A549 (cell line): ENCODE measurements around the gene FLYWCH1. TPM values are rescaled to one million over a fixed set of nuclear protein-coding genes. Genes with fewer than 3 reads are reported as not detected.

Experiments used
- ATAC-seq, 2 experiments: fragments of 200-7000 bp in 1 of 2; fragments of >200 bp in 1 of 2; cut with Nextera tagmentation in 1 of 2; cut with Tn5 transposase in 1 of 2; 3 replicates each; pipeline versions ENCODE4 v1.8.0 to v1.9.1; 2018 to 2020; ENCODE audit warnings: mild to moderate bottlenecking in 1 of 2, moderate library complexity in 1 of 2
- CTCF ChIA-PET: fragments of 300-600 bp; sonication (Branson Sonifier 250); formaldehyde crosslinking; extraction: SDS; loops from one replicate; lab custom pipeline; 2021; ENCODE audit warnings: antibody characterized with exemption, inconsistent platforms; lab: Yijun Ruan, JAX
- POLR2A ChIA-PET: fragments of 350-600 bp; formaldehyde crosslinking; extraction: SDS; loops from one replicate; lab custom pipeline; 2021; ENCODE audit warnings: antibody characterized with exemption, inconsistent platforms; lab: Yijun Ruan, JAX
- DNase-seq, 2 experiments: peaks; one replicate each; pipeline versions ENCODE4 v3.0.0 to v3.0.0-alpha.2; 2011 to 2016; ENCODE audit warnings: low read depth in 1 of 2, low spot score in 1 of 2
- FAIRE-seq: peaks from 2 replicates; lab custom pipeline; 2011; peaks lifted over from hg19 to GRCh38; lab: Jason Lieb, UNC
- H3K27ac ChIP-seq, 2 experiments: fragments of >200 bp; sonication (Bioruptor Twin); formaldehyde crosslinking; 3 replicates each; pipeline ENCODE4 v1.5.1; 2016 to 2017
- H3K4me1 ChIP-seq: fragments of >200 bp; sonication (Bioruptor Twin); formaldehyde crosslinking; 3 replicates; pipeline ENCODE4 v1.6.1; 2016
- H3K4me2 ChIP-seq: fragments of >200 bp; sonication (Bioruptor Twin); formaldehyde crosslinking; 3 replicates; pipeline ENCODE4 v1.6.1; 2016
- H3K4me3 ChIP-seq: fragments of >200 bp; sonication (Bioruptor Twin); formaldehyde crosslinking; 3 replicates; pipeline ENCODE4 v1.5.1; 2016
- H3K9me3 ChIP-seq: fragments of >200 bp; sonication (Bioruptor Twin); formaldehyde crosslinking; 3 replicates; pipeline ENCODE4 v1.6.1; 2016
- BHLHE40 ChIP-seq: IDR thresholded peaks from 2 replicates; pipeline ENCODE4 v1.6.1; 2012; ENCODE audit warnings: low read depth, low read length, inconsistent platforms
- CBX8 ChIP-seq: fragments of 200-600 bp; sonication (generic); IDR thresholded peaks from 2 replicates; pipeline ENCODE4 v1.6.1; 2016
- CEBPB ChIP-seq, 2 experiments: fragments of >200 bp in 1 of 2; sonication (Bioruptor Twin) in 1 of 2; formaldehyde crosslinking in 1 of 2; IDR thresholded peaks; 2 replicates each; pipeline ENCODE4 v1.6.1; 2012 to 2016
- CHD4 ChIP-seq: fragments of 200-600 bp; sonication (generic); IDR thresholded peaks from 2 replicates; pipeline ENCODE4 v1.6.1; 2016; ENCODE audit warnings: antibody characterized with exemption, mild to moderate bottlenecking, borderline replicate concordance
- CTCF ChIP-seq: fragments of >200 bp; sonication (Bioruptor Twin); formaldehyde crosslinking; IDR thresholded peaks from 3 replicates; pipeline ENCODE4 v1.5.1; 2016
- EHMT2 ChIP-seq: fragments of 200-600 bp; sonication (generic); IDR thresholded peaks from 2 replicates; pipeline ENCODE4 v1.6.1; 2016; ENCODE audit warnings: antibody characterized with exemption, low read depth, mild to moderate bottlenecking, moderate library complexity
- ESRRA ChIP-seq: fragments of 150-350 bp; IDR thresholded peaks from 2 replicates; pipeline ENCODE4 v1.6.1; 2014; ENCODE audit warnings: mild to moderate bottlenecking, low read length, borderline replicate concordance
- HOXA7 ChIP-seq: fragments of 250-450 bp; sonication (Bioruptor Pico); IDR thresholded peaks from 2 replicates; pipeline ENCODE4 v1.5.0; 2020; ENCODE audit warnings: mild to moderate bottlenecking, moderate library complexity
- HOXB5 ChIP-seq: fragments of 250-450 bp; sonication (Bioruptor Pico); IDR thresholded peaks from 2 replicates; pipeline ENCODE4 v1.5.0; 2020; ENCODE audit warnings: mild to moderate bottlenecking, moderate library complexity
- KDM1A ChIP-seq: fragments of 200-600 bp; sonication (generic); IDR thresholded peaks from 2 replicates; pipeline ENCODE4 v1.6.1; 2016; ENCODE audit warnings: low read depth, mild to moderate bottlenecking
- KDM5A ChIP-seq: fragments of 200-600 bp; sonication (generic); IDR thresholded peaks from 2 replicates; pipeline ENCODE4 v1.6.1; 2016; ENCODE audit warnings: antibody characterized with exemption, mild to moderate bottlenecking
- MAX ChIP-seq: IDR thresholded peaks from 2 replicates; pipeline ENCODE4 v1.6.1; 2012
- NFE2L2 ChIP-seq: fragments of 150-350 bp; conservative IDR thresholded peaks from 2 replicates; pipeline ENCODE4 v1.6.1; 2014; ENCODE audit warnings: low read length
- NPAS2 ChIP-seq: fragments of 250-450 bp; sonication (Bioruptor Pico); IDR thresholded peaks from 2 replicates; pipeline ENCODE4 v1.8.0; 2022; ENCODE audit warnings: mild to moderate bottlenecking, moderate library complexity, borderline replicate concordance
- PHF8 ChIP-seq: fragments of 200-600 bp; sonication (generic); IDR thresholded peaks from 2 replicates; pipeline ENCODE4 v1.6.1; 2016; ENCODE audit warnings: low read depth, mild to moderate bottlenecking, antibody characterized with exemption, moderate library complexity, borderline replicate concordance
- POLR2AphosphoS2 ChIP-seq: conservative IDR thresholded peaks from 2 replicates; pipeline ENCODE4 v1.6.1; 2012; ENCODE audit warnings: low read length, improper control_type of control experiment, inconsistent platforms
- RAD21 ChIP-seq, 2 experiments: fragments of >200 bp in 1 of 2; sonication (Bioruptor Twin) in 1 of 2; formaldehyde crosslinking in 1 of 2; IDR thresholded peaks in 1 of 2; conservative IDR thresholded peaks in 1 of 2; 2 replicates in 1 of 2; 3 replicates in 1 of 2; pipeline ENCODE4 v1.6.1; 2012 to 2018; ENCODE audit warnings: inconsistent platforms in 1 of 2
- RCOR1 ChIP-seq: fragments of 150-350 bp; IDR thresholded peaks from 2 replicates; pipeline ENCODE4 v1.6.1; 2014; ENCODE audit warnings: antibody characterized with exemption, low read length, low read depth
- RNF2 ChIP-seq: fragments of 200-600 bp; sonication (generic); IDR thresholded peaks from 2 replicates; pipeline ENCODE4 v1.6.1; 2016; ENCODE audit warnings: low read depth, mild to moderate bottlenecking, antibody characterized with exemption, moderate library complexity, borderline replicate concordance
- SMC3 ChIP-seq: fragments of >200 bp; sonication (Bioruptor Twin); formaldehyde crosslinking; IDR thresholded peaks from 3 replicates; pipeline ENCODE4 v1.6.1; 2018; ENCODE audit warnings: inconsistent platforms
- TFCP2L1 ChIP-seq: fragments of 250-450 bp; sonication (Bioruptor Pico); IDR thresholded peaks from 2 replicates; pipeline ENCODE4 v1.5.0; 2021; ENCODE audit warnings: mild to moderate bottlenecking
- TP53 ChIP-seq: fragments of 250-450 bp; sonication (Bioruptor Pico); IDR thresholded peaks from 2 replicates; pipeline ENCODE4 v1.5.0; 2021; ENCODE audit warnings: mild to moderate bottlenecking, moderate library complexity
- ZFP36 ChIP-seq: fragments of 450-650 bp; IDR thresholded peaks from 2 replicates; pipeline ENCODE4 v1.6.1; 2014; ENCODE audit warnings: borderline replicate concordance; ENCODE audit not compliant: partially characterized antibody
- ZNF302 ChIP-seq: fragments of 250-450 bp; sonication (Bioruptor Pico); IDR thresholded peaks from 2 replicates; pipeline ENCODE4 v1.9.0; 2021; ENCODE audit warnings: inconsistent platforms, mild to moderate bottlenecking, moderate library complexity
- WGBS: methylation state at CpG from one replicate; pipeline ENCODE4 v1.1.6; 2017; ENCODE audit errors: missing lambda C conversion rate; 5-methylcytosine and 5-hydroxymethylcytosine counted together
- polyA plus RNA-seq, 4 experiments: library from polyadenylated mRNA; depleted of rRNA in 3 of 4; stranded (reverse); fragments of >200 nt; fragmentation: RNase III in 1 of 4; extraction: RNeasy Plus Mini Kit Qiagen cat#74134 plus additional on column Dnase treatment in 1 of 4; gene quantifications; 2 replicates in 3 of 4; 3 replicates in 1 of 4; pipeline ENCODE4 v1.2.3, GENCODE V29; 2011 to 2017
- TF ChIP-seq, protein P1 (sequence below): IDR thresholded peaks from 2 replicates; pipeline ENCODE4 v1.6.1; 2012
- TF ChIP-seq, protein P2 (sequence below): fragments of >200 bp; sonication (Bioruptor Twin); formaldehyde crosslinking; IDR thresholded peaks from 2 replicates; pipeline ENCODE4 v1.6.1; 2016

Gene FLYWCH1
- polyA plus RNA-seq, 2 of the 4 experiments (the other 2 are of a cell fraction) = 9.3 to 22.5 TPM

- no peak for DNase-seq
- Histone ChIP-seq H3K4me2 (no peak overlapping the region), H3K4me1 (peaks cover 29% of the 10 kb centered on the region), H3K4me3 (no peak overlapping the region), H3K9me3 (no peaks in the 10 kb centered on the region), H3K27ac (no peak overlapping the region)
- FAIRE-seq = no peak
- 88% methylated on average over 13 of the region's 13 CpGs for WGBS
- CTCF ChIA-PET = interaction anchor here (0.5 to 2.7 kb wide), 10 partner anchors 9 to 125 kb away, joined by 3 to 13 read pairs (median 5); no protein-coding TSS in a partner anchor
- POLR2A ChIA-PET = interaction anchor here (1.2 kb wide), 1 partner anchor 17 kb away, joined by 3 read pairs; the partner anchor contains the start of gene FLYWCH2
- ATAC-seq = no peak
- TF ChIP-seq POLR2AphosphoS2 = no peak
- no peak for TF ChIP-seq CTCF
- no peak for TF ChIP-seq CHD4
- no peak for TF ChIP-seq ZNF302 (CRISPR knock-in tag)
- TF ChIP-seq KDM5A = no peak
- no peak for TF ChIP-seq HOXA7 (CRISPR knock-in tag)
- TF ChIP-seq PHF8 = no peak
- no peak for TF ChIP-seq ZFP36
- no peak for TF ChIP-seq SMC3
- TF ChIP-seq CBX8 = no peak
- no peak for TF ChIP-seq EHMT2
- TF ChIP-seq NPAS2 (CRISPR knock-in tag) = no peak
- no peak for TF ChIP-seq HOXB5 (CRISPR knock-in tag)
- TF ChIP-seq KDM1A = no peak
Observed at GRCh38 chr16:2899564-2900072, 12.1 kb upstream of the FLYWCH1 start.

DNA sequence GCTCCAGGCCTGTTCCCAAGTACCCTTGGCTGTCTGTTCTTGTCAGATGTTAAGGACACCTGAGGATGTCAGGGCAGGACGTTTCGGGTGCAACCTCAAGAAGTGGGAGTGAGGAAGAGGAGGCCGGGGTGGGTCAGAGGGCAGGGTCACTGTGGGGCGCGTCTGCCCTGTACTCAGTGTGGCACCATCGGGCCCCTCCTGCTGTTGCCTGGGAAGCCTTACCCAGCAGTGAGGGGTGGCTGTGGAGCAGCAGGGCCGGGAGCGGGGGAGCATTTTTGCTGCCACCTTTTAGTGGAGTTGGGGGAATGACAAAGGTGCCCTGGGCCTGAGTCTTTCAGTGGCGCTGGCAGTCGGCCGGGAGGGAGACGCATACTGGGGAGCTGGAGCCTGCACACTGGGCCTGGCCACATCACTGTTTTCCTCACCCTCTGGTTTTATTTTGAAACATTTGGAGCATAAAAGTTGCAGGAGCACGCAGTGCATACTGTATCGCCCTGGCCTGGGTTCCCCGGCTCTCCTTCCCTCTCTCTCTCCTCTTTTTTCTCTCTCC, 11.1 kb upstream of the FLYWCH1 start:
- CTCF ChIA-PET = interaction anchor here (0.8 kb wide), 1 partner anchor 40 kb away, joined by 3 read pairs; no protein-coding TSS in a partner anchor
- WGBS = 94% methylated on average over 13 of the region's 15 CpGs
- Histone ChIP-seq H3K4me2 (no peak overlapping the region), H3K4me3 (no peak overlapping the region), H3K27ac (no peak overlapping the region), H3K9me3 (no peaks in the 10 kb centered on the region), H3K4me1 (peaks cover 22% of the 10 kb centered on the region)
- DNase-seq = no peak
- no peak for FAIRE-seq
- TF ChIP-seq KDM1A = no peak
- no peak for TF ChIP-seq TFCP2L1 (CRISPR knock-in tag)
- no peak for TF ChIP-seq POLR2AphosphoS2
- no peak for ATAC-seq
- POLR2A ChIA-PET = no interaction called here

DNA sequence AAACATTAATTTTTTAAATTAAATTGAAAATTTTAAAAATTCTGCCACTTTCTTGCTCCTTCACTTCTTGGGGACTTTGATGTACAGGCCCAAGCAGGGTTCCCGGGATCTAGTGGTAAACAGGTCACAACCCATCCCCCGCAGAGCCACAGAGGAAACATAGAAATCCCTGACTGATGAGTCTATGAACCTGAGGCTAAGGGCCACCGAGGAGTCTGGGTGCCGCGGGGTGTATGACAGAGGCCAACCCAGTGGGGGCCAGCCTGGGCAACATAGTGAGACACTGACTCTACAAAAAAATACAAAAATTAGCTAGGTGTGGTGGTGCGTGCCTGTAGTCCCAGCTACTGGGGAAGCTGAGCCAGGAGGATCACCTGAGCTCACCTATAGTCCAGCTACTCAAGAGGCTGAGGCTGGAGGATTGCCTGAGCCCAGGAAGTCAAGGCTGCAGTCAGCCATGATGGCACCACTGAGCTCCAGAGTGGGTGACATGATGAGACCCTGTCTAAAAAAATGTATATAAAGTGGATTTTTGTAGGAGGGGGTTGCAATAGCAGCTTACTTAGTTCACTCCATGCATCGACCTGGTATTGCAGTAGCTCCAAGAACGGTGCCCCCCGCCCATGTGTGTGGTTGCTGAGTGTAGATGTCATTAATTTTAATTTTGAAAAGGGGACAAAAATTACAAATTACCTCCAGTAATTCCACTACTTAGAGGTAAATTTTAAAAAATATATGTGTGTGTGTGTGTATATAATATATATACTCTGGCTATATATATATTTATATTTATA, 9.2 kb upstream of the FLYWCH1 start:
- Histone ChIP-seq H3K9me3 (no peaks in the 10 kb centered on the region), H3K27ac (no peak overlapping the region), H3K4me2 (no peak overlapping the region), H3K4me3 (no peak overlapping the region), H3K4me1 (peaks cover 15% of the 10 kb centered on the region)
- DNase-seq (no peak), FAIRE-seq (no peak), ATAC-seq (no peak)
- 85% methylated on average over 9 of the region's 9 CpGs for WGBS
- ChIA-PET CTCF (interaction anchor here (1.0 to 2.0 kb wide), 4 partner anchors 14 to 68 kb away, joined by 3 to 8 read pairs (median 3); no protein-coding TSS in a partner anchor), POLR2A (interaction anchor here (0.9 kb wide), 1 partner anchor 20 kb away, joined by 3 read pairs; the partner anchor contains the start of gene FLYWCH2)
- TF ChIP-seq BHLHE40 (no peak), RCOR1 (no peak), CEBPB (IDR thresholded peaks at IDR 0.05) (no peak), NFE2L2 (no peak), RNF2 (no peak), MAX (no peak), CBX8 (no peak), RAD21 (conservative IDR thresholded peaks at IDR 0.05 in 1 of 2, IDR thresholded peaks at IDR 0.05 in 1 of 2) (no peak), ESRRA (no peak), TP53 (CRISPR knock-in tag) (no peak)
- TF ChIP-seq, protein P1, sequence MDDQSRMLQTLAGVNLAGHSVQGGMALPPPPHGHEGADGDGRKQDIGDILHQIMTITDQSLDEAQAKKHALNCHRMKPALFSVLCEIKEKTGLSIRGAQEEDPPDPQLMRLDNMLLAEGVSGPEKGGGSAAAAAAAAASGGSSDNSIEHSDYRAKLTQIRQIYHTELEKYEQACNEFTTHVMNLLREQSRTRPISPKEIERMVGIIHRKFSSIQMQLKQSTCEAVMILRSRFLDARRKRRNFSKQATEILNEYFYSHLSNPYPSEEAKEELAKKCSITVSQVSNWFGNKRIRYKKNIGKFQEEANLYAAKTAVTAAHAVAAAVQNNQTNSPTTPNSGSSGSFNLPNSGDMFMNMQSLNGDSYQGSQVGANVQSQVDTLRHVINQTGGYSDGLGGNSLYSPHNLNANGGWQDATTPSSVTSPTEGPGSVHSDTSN = no peak
- TF ChIP-seq, protein P2, sequence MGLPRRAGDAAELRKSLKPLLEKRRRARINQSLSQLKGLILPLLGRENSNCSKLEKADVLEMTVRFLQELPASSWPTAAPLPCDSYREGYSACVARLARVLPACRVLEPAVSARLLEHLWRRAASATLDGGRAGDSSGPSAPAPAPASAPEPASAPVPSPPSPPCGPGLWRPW = no peak
